K562 (cell line): Measurements from ENCODE around the gene TBCC. TPM values are rescaled to one million over a fixed set of nuclear protein-coding genes. Genes with fewer than 3 reads are reported as not detected.

ENCODE experiments used
- ARID1B ChIP-seq: fragments of 450-650 bp; IDR thresholded peaks from 2 replicates; pipeline ENCODE4 v1.6.1; 2016; ENCODE audit warnings: antibody characterized with exemption, mild to moderate bottlenecking, inconsistent platforms
- ASH1L ChIP-seq: fragments of 450-650 bp; IDR thresholded peaks from 2 replicates; pipeline ENCODE4 v1.6.1; 2018; ENCODE audit warnings: borderline replicate concordance, mild to moderate bottlenecking, low read depth; ENCODE audit not compliant: partially characterized antibody
- CGGBP1 ChIP-seq: fragments of 250-450 bp; sonication (Bioruptor Pico); IDR thresholded peaks from 2 replicates; pipeline ENCODE4 v1.9.0; 2021; ENCODE audit warnings: mild to moderate bottlenecking
- CHD4 ChIP-seq: fragments of 200-600 bp; sonication (generic); IDR thresholded peaks from 3 replicates; pipeline ENCODE4 v1.6.1; 2012; ENCODE audit warnings: low read depth, mild to moderate bottlenecking, mixed read lengths, low read length, inconsistent platforms; ENCODE audit not compliant: insufficient read depth, insufficient replicate concordance, poor library complexity, severe bottlenecking
- EP400 ChIP-seq: fragments of 450-650 bp; IDR thresholded peaks from 2 replicates; pipeline ENCODE4 v1.6.1; 2017; ENCODE audit warnings: antibody characterized with exemption, mild to moderate bottlenecking, moderate library complexity
- ETV6 ChIP-seq, 3 experiments: fragments of 150-350 bp in 1 of 3; sonication (generic) in 1 of 3; formaldehyde crosslinking in 1 of 3; IDR thresholded peaks; 2 replicates each; pipeline versions ENCODE4 v1.6.1 to v1.8.0; 2014 to 2022; ENCODE audit warnings: borderline replicate concordance in 2 of 3, low read depth in 2 of 3, antibody characterized with exemption in 1 of 3, low read length in 1 of 3, mild to moderate bottlenecking in 1 of 3, missing genetic modification reagents in 1 of 3
- FIP1L1 ChIP-seq: fragments of 200-400 bp; formaldehyde crosslinking; IDR thresholded peaks from 2 replicates; pipeline ENCODE4 v1.6.1; 2018; ENCODE audit warnings: mild to moderate bottlenecking, low read depth, low read length; ENCODE audit not compliant: poor library complexity, severe bottlenecking
- KAT2B ChIP-seq: IDR thresholded peaks from one replicate; pipeline ENCODE4 v1.6.1; 2012; ENCODE audit warnings: low read depth, mild to moderate bottlenecking, control low read depth, inconsistent platforms, low read length, moderate library complexity
- KLF16 ChIP-seq: IDR thresholded peaks from 2 replicates; pipeline ENCODE4 v1.6.1; 2016; ENCODE audit warnings: antibody characterized with exemption
- MAFG ChIP-seq: fragments of 450-650 bp; conservative IDR thresholded peaks from 2 replicates; pipeline ENCODE4 v1.6.1; 2016; ENCODE audit warnings: missing genetic modification characterization, missing compliant biosample characterization
- NR2C2 ChIP-seq, 2 experiments: fragments of 200-800 bp in 1 of 2; sonication (Bioruptor generic) in 1 of 2; sonication (generic) in 1 of 2; formaldehyde crosslinking in 1 of 2; IDR thresholded peaks; 2 replicates each; pipeline versions ENCODE4 v1.6.1 to v1.8.0; 2016 to 2022; ENCODE audit warnings: mild to moderate bottlenecking in 1 of 2, missing compliant biosample characterization in 1 of 2, missing genetic modification characterization in 1 of 2, missing genetic modification reagents in 1 of 2
- RAD51 ChIP-seq: fragments of 450-650 bp; IDR thresholded peaks from 2 replicates; pipeline ENCODE4 v1.7.1; 2016; ENCODE audit warnings: low read depth, mild to moderate bottlenecking, borderline replicate concordance
- SIX5 ChIP-seq, 2 experiments: IDR thresholded peaks; 2 replicates each; pipeline ENCODE4 v1.6.1; 2011; ENCODE audit warnings: low read length in 2 of 2, borderline replicate concordance in 1 of 2, low read depth in 1 of 2, mild to moderate bottlenecking in 1 of 2, moderate library complexity in 1 of 2; ENCODE audit not compliant: insufficient read depth in 1 of 2
- THAP7 ChIP-seq: fragments of 250-450 bp; sonication (Bioruptor Pico); IDR thresholded peaks from 2 replicates; pipeline ENCODE4 v1.5.0; 2021
- TRIM25 ChIP-seq: fragments of 450-650 bp; IDR thresholded peaks from 2 replicates; pipeline ENCODE4 v1.7.0; 2016; ENCODE audit warnings: borderline replicate concordance
- ZNF217 ChIP-seq: sonication (generic); formaldehyde crosslinking; IDR thresholded peaks from 2 replicates; pipeline ENCODE4 v1.8.0; 2022; ENCODE audit warnings: mild to moderate bottlenecking, missing genetic modification reagents
- ZNF282 ChIP-seq: sonication (generic); formaldehyde crosslinking; IDR thresholded peaks from 2 replicates; pipeline ENCODE4 v1.8.1; 2023; ENCODE audit warnings: missing genetic modification reagents
- ZNF449 ChIP-seq: fragments of 250-450 bp; sonication (Bioruptor Pico); IDR thresholded peaks from 2 replicates; pipeline ENCODE4 v1.8.0; 2022; ENCODE audit warnings: moderate library complexity, mild to moderate bottlenecking, inconsistent platforms
- ZNF507 ChIP-seq: conservative IDR thresholded peaks from 2 replicates; pipeline ENCODE4 v1.6.1; 2017; ENCODE audit warnings: missing genetic modification characterization, missing compliant biosample characterization
- ZNF561 ChIP-seq: fragments of 450-650 bp; formaldehyde crosslinking; conservative IDR thresholded peaks from 2 replicates; pipeline ENCODE4 v1.4.0; 2020; ENCODE audit warnings: mild to moderate bottlenecking, moderate library complexity
- ZNF655 ChIP-seq: fragments of 250-450 bp; sonication (Bioruptor Pico); IDR thresholded peaks from 2 replicates; pipeline ENCODE4 v1.5.0; 2021
- ZSCAN32 ChIP-seq: fragments of 450-650 bp; formaldehyde crosslinking; IDR thresholded peaks from 2 replicates; pipeline ENCODE4 v1.4.0; 2020; ENCODE audit warnings: mild to moderate bottlenecking, moderate library complexity
- polyA plus RNA-seq, 8 experiments: library from polyadenylated mRNA; depleted of rRNA in 4 of 8; stranded (reverse) in 5 of 8; unstranded in 3 of 8; fragments of >200 nt; fragmentation: Nextera tagmentation in 2 of 8; fragmentation: Illumina TruSeq in 1 of 8; extraction: Ambion mirVana in 2 of 8; extraction: Trizol in 1 of 8; gene quantifications; 2 replicates each; pipeline versions ENCODE4 v1.2.1 to v1.2.3, GENCODE V29; 2011 to 2014; ENCODE audit warnings: inconsistent platforms in 1 of 8, missing spikeins in 1 of 8
- total RNA-seq, 7 experiments: library from RNA; depleted of rRNA in 6 of 7; stranded (reverse); fragments of >200 nt in 6 of 7; fragmentation: Illumina TruSeq in 2 of 7; extraction: Trizol in 2 of 7; gene quantifications; 2 replicates each; pipeline versions ENCODE4 v1.2.1 to v1.2.3, GENCODE V29; 2011 to 2021; ENCODE audit warnings: low replicate concordance in 1 of 7

Gene TBCC
- total and polyA plus RNA-seq, 9 of the 15 experiments (the other 6 are each of a cell fraction or from before 2014, with no cell fraction given): 2.8 to 34.1 (median 23.3) TPM

- TF ChIP-seq NR2C2 (CRISPR knock-in tag; IDR thresholded peaks at IDR 0.05) (no peak), NR2C2 (tag; IDR thresholded peaks at IDR 0.05) (no peak), ARID1B (peak; percentile 27; the same call in 1 of the 2 replicates), MAFG (tag) (no peak), ZNF507 (tag) (no peak), KAT2B (no peak), EP400 (peak; percentile 69), ZNF561 (CRISPR knock-in tag) (no peak), ZNF449 (CRISPR knock-in tag) (no peak), ETV6 (IDR thresholded peaks at IDR 0.05; ENCODE audit: borderline replicate concordance in 1 of 2, low read depth in 2 of 2, low read length in 1 of 2) (no peak), ETV6 (CRISPR knock-in tag; IDR thresholded peaks at IDR 0.05; ENCODE audit: borderline replicate concordance) (no peak), ZSCAN32 (CRISPR knock-in tag) (no peak), CGGBP1 (CRISPR knock-in tag) (no peak), SIX5 (IDR thresholded peaks at IDR 0.05; ENCODE audit: borderline replicate concordance in 1 of 2, insufficient read depth in 1 of 2, low read depth in 1 of 2, low read length in 2 of 2) (no peak), TRIM25 (peak; percentile 77; the same call in 1 of the 2 replicates), RAD51 (no peak), THAP7 (CRISPR knock-in tag) (no peak), ASH1L (no peak), ZNF655 (no peak), CHD4 (peak; percentile 36), ZNF282 (CRISPR knock-in tag) (no peak), KLF16 (no peak), ZNF217 (CRISPR knock-in tag) (no peak), FIP1L1 (no peak)
Observed at GRCh38 chr6:42744351-42744893, 1.5 kb downstream of the TBCC start (continued).
